GM19468 (cell line): ENCODE data around the gene CDKAL1.
"Not testable (repeated sequence)": the region's sequence is repeated elsewhere in the genome, so short reads cannot be mapped to it uniquely, and the experiment has no call there.

Source experiments
- ATAC-seq: cut with Tn5 transposase; IDR thresholded peaks from one replicate; pipeline ENCODE4 v1.9.1; 2021; ENCODE audit warnings: mild to moderate bottlenecking, moderate library complexity, moderate number of reproducible peaks; ENCODE audit not compliant: unreplicated experiment; ENCODE audit errors: extremely low read depth

The CDKAL1 gene

DNA sequence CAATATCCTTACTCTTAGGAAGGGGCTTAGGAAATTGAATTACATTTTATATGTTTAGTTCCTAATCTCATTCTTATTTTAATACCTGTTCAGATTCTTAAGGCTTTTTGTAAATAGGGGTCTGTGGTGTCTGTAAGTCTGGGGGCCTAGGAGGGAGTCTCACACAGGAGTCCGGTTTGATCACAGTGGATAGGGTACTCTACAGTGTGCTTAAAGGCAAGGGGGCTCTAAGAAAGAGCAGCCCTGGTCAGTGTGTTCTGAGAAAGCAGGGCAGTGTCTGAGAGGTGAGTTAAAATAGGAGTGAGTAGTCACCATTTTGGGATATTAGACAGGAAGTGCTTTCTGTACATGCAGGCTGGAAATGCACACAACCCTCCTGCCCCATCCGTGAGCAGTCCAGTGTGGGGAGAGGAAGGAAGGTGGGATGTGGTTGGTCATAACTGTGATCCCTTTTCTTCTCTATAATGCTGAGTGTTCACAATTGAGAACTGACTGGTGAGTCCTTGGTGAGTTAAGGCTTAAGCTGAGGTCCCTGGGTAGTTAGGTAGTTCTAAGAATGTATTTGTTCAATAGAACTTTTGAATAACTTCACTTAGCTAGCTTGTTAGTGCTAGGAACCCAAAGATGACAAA lies 50.0 kb downstream of the CDKAL1 start:
- no peak for ATAC-seq

DNA sequence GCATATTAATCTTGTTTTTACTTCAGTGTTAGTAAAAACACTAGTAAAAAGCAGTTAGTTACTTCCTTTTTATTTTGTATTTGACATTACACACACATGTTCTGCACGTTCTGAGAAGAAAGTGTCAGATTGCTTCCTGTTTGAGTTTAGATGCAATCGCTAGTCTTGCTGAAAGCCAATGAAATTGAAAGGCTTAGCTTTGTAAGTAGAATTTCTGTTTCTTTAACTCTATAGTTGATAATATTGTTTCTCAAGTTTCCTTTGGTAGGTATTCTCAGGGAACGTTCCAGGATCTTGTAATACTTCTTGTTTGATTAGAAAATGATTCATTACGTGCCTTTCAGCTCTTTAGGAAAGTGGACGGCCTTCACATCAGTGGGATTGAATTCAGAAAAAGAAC lies 55.0 kb downstream of the CDKAL1 start:
- ATAC-seq: no peak

DNA sequence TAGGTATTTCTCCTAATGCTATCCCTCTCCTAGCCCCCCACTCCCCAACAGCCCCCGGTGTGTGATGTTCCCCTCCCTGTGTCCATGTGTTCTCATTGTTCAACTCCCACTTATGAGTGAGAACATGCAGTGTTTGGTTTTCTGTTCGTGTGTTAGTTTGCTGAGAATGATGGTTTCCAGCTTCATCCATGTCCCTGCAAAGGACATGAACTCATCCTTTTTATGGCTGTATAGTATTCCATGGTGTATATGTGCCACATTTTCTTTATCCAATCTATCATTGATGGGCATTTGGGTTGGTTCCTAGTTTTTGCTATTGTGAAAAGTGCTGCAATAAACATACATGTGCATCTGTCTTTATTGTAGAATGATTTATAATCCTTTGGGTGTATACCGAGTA lies 56.2 kb downstream of the CDKAL1 start:
- ATAC-seq: not testable (repeated sequence)

DNA sequence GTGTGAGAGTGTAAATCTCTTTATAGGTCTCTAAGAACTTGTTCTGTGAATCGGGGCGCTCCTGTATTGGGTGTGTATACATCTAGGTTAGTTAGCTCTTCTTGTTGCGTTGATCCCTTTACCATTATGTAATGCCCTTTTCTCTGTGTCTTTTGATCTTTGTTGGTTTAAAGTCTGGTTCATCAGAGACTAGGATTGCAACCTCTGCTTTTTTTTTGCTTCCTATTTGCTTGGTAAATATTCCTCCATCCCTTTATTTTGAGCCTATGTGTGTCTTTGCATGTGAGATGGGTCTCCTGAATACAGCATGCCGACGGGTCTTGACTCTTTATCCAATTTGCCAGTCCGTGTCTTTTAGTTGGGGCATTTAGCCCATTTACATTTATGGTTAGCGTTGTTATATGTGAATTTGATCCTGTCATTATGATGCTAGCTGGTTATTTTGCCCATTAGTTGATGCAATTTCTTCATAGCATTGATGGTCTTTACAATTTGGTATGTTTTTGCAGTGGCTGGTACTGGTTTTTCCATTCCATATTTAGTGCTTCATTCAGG lies 60.1 kb downstream of the CDKAL1 start:
- not testable (repeated sequence) for ATAC-seq

DNA sequence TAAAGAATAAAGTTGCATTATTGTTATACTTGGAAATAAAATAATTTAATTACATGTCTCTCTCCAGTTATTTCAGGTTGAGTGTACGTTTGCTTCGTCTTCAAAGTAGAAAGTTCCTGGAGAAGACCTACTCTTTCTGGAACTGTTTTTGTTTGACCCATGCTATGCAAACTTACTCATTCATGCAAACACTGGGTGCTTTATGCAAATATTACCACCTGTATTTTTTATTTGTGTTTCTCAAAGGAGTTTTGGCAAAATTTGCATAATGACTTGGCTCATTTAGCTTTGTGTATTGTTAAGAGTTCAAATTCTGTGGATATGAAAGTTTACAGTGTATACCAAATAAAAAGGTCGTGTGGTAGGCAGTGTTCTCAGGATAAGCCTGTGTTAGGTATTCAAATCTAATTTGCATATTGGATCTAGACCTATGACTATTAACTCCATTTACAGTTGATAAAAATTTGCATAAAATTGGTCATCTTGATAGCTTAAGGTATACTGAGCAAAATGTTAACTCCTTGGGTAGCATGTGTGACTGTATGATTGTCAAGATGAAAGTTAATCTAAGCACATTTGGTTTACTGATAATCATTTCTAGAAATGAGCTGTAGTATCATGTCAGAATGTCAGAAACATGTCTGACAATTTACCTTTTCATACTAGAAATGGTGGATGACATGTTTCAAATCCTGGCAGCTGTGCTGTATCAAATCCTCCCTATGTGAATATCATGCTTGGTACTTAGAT lies 65.2 kb downstream of the CDKAL1 start:
- ATAC-seq: peak; percentile 32

DNA sequence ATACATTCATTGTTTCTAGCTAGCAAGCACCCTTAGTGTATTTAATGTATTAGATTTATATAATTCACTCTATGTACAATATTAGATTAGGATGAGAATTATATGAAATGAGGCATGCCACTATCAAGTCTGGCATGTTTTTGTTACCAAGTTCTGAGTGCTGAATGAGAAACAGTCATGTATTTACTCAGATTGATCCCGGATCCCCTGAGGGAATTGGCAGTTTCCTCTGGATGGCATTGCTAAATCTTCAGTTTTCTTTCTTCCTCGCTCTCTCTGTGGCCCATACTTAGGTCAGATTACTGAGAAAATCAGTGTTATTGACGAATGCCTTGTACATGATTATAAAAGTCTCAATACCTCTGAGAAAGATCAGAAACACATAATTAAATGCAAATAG lies 66.6 kb downstream of the CDKAL1 start:
- no peak for ATAC-seq

DNA sequence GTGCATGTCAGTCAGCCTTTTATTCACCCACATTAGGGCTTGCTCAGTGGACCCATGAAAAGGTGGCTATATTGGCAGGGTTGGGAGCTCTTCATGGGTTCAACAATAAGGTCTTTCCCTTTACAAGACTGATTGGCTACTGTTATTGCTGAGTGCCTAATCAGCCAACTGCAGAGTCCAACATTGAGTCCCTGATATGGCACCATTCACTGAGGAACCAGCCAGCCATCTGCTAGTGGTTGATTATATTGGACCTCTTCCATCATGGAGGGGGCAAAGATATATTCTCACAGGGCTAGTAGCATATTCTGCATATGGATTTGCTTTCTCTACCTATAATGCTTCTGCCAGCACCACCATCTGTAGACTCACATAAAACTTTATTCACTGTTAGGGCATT lies 69.9 kb downstream of the CDKAL1 start:
- ATAC-seq: no peak

DNA sequence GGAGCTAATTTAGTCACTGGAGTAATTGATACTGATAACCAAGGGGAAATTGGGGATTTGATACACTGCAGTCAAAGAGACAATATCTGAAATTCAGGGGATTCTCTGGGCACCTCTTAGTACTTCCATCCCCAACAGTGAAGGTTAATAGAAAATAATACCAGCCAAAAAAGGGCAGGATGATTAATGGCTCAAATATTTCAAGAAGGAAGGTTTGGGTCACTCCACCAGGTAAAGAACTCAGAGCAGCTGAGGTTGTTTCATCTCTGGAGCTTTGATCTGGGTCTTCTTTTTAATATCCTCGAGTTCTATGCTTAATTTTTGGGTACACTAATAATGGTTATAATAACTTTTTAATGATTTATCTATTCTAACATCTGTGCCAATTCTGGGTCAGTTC lies 70.8 kb downstream of the CDKAL1 start:
- ATAC-seq: no peak

DNA sequence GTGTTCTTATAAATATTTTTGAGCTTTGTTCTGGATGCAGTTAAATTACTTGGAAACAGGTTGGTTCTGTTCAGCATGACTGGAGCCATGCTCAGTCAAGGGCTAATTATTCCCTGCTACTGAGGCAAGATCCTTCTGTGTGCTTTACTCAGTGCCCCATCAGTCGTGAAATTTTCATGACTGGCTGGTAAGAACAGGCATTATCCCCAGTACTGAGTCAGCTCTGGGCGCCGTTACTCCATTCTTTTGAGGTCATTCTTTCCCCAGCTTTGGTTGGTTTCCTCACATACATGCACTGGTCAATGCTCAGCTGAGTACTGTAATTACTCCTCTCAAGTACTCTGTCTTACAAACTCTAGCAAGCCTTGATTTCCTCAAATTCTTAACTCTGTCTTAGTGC lies 71.3 kb downstream of the CDKAL1 start:
- no peak for ATAC-seq

DNA sequence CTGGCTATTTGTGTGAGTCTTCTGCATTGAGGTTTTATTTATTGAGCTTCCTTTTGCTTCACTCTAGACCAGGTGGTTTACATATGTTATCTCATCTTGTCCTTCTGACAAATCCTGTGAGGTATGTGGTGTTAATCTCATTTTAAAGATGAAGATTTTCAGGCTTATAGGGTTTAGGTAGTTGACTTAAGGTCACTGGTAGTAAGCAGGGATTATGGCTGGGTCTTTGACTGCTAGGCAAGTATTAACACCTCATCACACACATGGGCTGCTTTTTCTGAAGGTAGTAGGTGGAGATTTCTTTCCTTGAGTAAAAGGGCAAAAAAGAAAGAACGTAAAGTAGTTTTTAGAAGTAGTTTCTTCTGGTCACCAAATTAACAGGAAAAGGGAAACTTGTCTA lies 72.6 kb downstream of the CDKAL1 start:
- ATAC-seq: no peak

DNA sequence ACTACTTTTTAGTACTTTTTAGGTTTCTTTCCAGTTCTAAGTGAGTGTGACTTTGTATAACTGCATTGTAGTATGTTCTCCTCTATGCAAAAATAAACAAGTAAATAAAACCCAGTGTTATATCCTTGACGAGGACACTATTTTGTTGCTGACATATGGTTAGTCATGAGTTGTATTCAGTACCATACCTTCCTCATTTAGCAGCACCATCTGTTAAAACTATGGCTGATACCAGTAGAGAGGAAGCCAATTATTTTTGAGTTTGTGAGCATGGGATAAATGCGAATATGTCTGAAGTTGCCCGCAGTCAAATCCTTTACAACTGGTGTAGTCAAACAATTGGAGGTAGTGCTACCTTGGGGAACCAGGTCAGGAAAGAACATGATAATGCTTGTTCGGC lies 74.1 kb downstream of the CDKAL1 start:
- no peak for ATAC-seq

DNA sequence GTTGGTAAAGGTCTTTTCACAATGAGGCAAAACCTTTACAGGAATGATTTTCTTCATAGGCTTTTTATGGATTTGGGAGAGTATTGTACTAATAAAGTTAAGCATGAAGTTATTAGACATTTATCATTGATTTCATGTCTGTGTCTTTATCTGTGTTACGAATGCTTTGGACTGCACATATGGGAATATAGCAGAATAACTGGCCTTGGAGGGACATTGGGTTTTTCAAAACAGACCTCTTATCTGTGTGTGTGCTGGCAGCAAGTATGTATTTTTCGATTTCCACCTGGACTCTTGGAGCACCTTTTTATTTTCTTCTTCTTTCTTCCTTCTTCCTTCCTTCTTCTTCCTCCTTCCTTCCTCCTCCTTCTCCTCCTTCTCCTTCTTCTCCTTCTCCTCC lies 74.6 kb downstream of the CDKAL1 start:
- ATAC-seq: no peak

DNA sequence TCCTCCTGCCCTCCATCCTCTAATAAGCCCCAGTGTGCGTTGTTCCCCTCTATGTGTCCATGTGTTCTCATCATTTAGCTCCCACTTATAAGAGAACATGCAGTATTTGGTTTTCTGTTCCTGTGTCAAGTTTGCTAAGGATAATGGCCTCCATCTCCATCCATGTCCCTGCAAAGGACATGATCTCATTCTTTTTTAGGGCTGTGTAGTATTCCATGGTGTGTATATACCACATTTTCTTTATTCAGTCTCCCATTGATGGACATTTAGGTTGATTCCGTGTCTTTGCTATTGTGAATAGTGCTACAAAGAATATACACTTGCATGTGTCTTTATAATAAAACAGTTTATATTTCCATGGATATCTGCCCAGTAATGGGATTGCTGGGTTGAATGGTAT lies 75.7 kb downstream of the CDKAL1 start:
- ATAC-seq: not testable (repeated sequence)

DNA sequence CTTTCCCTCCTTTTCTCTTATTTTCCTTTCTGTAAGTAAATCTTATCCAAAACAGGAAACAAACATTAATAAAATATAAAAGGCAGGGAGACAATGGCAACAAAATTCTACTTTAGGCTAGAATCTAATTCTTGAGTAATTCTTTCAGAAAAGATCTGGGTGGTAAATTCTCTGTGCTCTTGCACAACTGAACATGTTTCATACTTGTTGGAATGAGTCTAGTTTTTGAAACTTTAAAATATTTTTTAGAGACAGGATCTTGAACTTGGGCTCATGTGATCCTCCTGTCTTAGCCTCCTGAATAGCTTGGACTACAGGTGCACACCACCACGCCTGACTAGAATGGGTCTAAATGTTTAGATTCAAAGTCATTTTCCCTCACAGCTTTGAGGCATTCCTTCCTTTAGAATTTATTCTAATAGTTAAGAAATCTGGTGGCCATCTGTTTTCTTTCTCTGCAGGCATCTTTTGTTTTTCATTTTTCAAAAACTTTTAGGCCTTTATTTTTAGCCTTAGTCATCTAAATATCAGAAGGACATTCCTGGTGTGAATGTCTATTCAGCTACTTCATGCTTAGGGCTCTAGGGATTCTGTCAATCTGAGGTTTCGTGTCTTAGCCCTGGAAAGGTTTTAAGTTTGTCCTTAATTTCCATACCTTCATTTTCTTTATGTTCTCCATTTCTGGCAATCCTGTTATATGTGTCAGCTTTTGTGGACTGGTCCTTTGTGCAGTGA lies 76.5 kb downstream of the CDKAL1 start:
- ATAC-seq: no peak

DNA sequence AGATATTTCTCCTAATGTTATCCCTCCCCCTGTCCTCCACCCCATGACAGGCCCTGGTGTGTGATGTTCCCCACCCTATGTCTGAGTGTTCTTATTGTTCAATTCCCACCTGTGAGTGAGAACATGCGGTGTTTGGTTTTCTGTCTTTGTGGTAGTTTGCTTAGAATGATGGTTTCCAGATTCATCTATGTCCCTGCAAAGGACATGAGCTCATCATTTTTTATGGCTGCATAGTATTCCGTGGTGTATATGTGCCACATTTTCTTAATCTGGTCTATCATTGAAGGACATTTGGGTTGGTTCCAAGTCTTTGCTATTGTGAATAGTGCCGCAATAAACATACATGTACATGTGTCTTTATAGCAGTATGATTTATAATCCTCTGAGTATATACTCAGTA lies 83.3 kb downstream of the CDKAL1 start:
- ATAC-seq: not testable (repeated sequence)

DNA sequence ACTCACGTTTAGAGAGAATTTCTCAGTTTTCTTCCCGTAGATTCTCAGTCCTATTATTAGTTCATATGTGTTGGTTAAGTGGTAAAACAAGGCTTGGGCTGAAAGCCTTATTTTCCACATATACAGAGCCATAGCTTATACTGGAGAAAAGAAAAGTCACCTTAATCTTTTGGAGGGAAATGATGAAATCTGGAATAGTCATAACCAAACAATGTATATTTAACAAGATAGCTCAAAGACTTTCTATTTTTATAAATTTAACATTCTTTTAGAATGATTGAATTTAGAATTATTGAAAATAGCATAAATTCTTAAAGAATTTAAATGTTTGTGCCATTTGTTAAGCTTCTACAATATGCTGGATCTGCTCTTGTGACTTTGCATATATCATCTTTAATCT lies 85.8 kb downstream of the CDKAL1 start:
- ATAC-seq: no peak

DNA sequence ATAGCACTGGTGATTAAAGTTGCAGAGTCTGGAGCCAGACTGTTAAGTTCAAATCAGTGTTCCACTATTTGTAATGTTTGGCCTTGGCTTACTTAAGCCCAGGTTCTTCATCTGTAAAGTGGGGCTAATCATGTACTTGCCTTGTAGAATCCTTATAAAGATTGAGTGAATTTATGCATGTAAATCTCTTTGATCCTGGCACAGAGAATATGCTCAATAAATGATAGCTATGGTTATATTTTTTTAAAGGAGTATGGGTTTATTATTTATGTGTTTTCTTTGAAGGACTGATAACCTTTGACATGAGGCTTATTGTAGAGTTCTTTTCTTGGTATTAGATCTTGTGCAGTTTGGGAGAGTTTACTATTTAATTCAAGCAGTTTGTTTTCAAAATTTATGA lies 89.5 kb downstream of the CDKAL1 start:
- no peak for ATAC-seq

DNA sequence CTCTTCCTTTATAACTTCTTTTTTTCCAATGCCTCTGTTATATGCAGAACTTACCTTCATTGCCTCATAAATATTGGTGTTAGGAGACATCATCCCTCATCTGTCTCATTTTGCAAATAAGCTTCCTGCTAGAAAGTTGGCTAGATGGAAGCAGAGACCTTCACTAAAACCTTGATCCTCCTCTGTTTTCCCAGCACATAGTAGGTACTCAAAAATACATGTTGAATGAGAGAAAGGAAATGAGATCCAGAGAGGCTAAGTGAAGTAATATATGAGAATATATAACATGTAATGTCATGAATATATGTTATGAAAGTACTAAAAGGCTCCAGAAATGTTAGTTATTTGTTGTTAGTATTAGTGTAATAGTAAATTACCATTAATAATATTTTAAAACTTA lies 91.9 kb downstream of the CDKAL1 start:
- ATAC-seq: no peak

DNA sequence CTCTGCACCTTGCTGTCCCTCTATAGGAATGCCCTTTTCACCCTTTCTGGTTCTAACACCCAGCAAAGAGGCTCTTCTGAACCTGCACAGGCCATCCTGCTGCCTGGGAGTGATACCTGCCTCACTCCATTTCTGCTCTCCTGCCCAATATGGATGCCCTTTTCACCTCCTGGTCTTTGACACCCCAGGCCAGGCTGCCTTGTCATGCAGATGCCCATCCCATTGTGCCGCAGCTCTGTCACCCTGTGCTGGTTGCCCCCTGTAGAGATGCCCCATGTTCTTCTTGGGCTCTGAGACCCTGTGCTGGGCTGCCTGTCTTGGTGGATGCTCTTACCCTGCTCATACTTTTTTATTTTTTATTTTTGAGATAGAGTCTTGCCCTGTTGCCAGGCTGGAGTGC lies 95.3 kb downstream of the CDKAL1 start:
- no peak for ATAC-seq

DNA sequence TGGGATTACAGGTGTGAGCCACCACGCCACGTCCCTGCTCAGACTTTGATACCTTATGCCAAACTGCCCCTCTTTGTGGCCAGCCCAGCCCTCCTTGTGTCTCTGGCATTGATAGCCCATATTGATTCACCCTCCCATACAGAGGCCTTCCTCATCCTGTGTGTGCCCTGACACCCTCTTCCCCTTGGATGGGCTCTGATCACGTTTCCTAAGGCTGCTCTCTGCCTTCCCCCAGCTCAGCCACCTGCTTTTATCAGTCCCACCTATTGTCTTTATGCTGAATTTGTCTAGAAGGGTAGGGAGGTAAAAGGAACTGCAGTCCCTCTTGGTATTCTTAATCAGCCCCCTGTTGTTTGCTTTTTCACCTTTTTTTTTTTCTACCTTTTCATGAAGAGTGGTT lies 95.9 kb downstream of the CDKAL1 start:
- no peak for ATAC-seq
